Measurements from ENCODE around the gene SLC25A5.

- TF ChIP-seq CTCF (conservative IDR thresholded peaks at IDR 0.05; ENCODE audit: low read length) (no peak), EZH2phosphoT487 (IDR thresholded peaks at IDR 0.05; ENCODE audit: borderline replicate concordance) (no peak)
Measured at GRCh38 chrX:119421016-119421705, 47.1 kb upstream of the SLC25A5 start.

Data from Loucy (cell line).